ENCODE results near the gene DEPDC5. TPM values are rescaled to one million over a fixed set of nuclear protein-coding genes. Genes with fewer than 3 reads are reported as not detected.

Gene DEPDC5
- total and polyA plus RNA-seq, 5 donors from 2014 or later, result 4.1 to 57.6 (median 9.7) TPM

GRCh38 chr22:31843526-31843925 lies 89.7 kb downstream of the DEPDC5 start:
- DNase-seq (no peak), ATAC-seq (ENCODE audit: low read depth in 2 of 2) (no peak)
- no peak overlapping the region for H3K27ac Mint-ChIP-seq
- H3K36me3 ChIP-seq (ENCODE audit: control insufficient read depth, insufficient read depth, low read length), result peaks cover 90% of the 10 kb centered on the region
- H3K4me3 Mint-ChIP-seq, result no peak overlapping the region
- H3K4me1 ChIP-seq (ENCODE audit: control insufficient read depth, insufficient read depth, low read length, poor library complexity, severe bottlenecking), result no peaks in the 10 kb centered on the region
- H3K9me3 ChIP-seq (ENCODE audit: control insufficient read depth in 2 of 2, low read length in 2 of 2), result no peaks in the 10 kb centered on the region
- H3K27ac ChIP-seq (ENCODE audit: insufficient read depth, low read length, poor library complexity, severe bottlenecking), result no peak overlapping the region
- peaks cover 0 to 6% (median 0%) of the 10 kb centered on the region in 4 donors for H3K4me1 Mint-ChIP-seq
- H3K36me3 Mint-ChIP-seq, result peaks cover 66% of the 10 kb centered on the region
- H3K9me3 Mint-ChIP-seq, result no peaks in the 10 kb centered on the region
- no peak overlapping the region for H3K4me3 ChIP-seq (ENCODE audit: low read depth, low read length)
- H3K27me3 ChIP-seq (ENCODE audit: control insufficient read depth, insufficient read depth, low read length), result no peaks in the 10 kb centered on the region
- H3K27me3 Mint-ChIP-seq, result no peaks in the 10 kb centered on the region

DNA sequence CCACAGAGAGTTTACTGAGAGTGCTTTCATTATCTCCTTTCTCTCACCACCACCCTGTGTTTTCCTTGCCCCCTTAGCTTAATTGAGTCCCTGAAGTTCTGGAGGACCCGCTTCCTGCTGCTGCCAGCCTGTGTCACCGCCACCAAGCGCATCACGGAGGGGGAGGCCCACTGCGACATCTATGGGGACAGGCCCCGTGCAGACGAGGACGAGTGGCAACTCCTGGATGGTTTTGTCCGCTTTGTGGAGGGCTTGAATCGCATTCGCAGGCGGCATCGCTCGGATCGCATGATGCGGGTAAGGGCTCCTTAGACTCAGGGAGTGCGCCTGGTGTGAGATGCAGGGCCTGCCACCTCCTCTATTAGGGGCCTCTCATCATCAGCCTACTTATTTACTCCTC lies 91.1 kb downstream of the DEPDC5 start:
- H3K9me3 ChIP-seq (ENCODE audit: control insufficient read depth in 2 of 2, low read length in 2 of 2), result no peaks in the 10 kb centered on the region
- Mint-ChIP-seq H3K4me1 (peaks cover 0 to 4% (median 0%) of the 10 kb centered on the region in 4 donors), H3K4me3 (no peak overlapping the region), H3K9me3 (no peaks in the 10 kb centered on the region), H3K36me3 (peaks cover 63% of the 10 kb centered on the region), H3K27ac (no peak overlapping the region), H3K27me3 (no peaks in the 10 kb centered on the region)
- ATAC-seq (ENCODE audit: low read depth in 2 of 2) (no peak), DNase-seq (no peak)
- H3K27me3 ChIP-seq (ENCODE audit: control insufficient read depth, insufficient read depth, low read length), result no peaks in the 10 kb centered on the region
- H3K27ac ChIP-seq (ENCODE audit: insufficient read depth, low read length, poor library complexity, severe bottlenecking), result no peak overlapping the region
- H3K4me3 ChIP-seq (ENCODE audit: low read depth, low read length), result no peak overlapping the region
- peaks cover 86% of the 10 kb centered on the region for H3K36me3 ChIP-seq (ENCODE audit: control insufficient read depth, insufficient read depth, low read length)
- H3K4me1 ChIP-seq (ENCODE audit: control insufficient read depth, insufficient read depth, low read length, poor library complexity, severe bottlenecking), result no peaks in the 10 kb centered on the region

GRCh38 chr22:31846161-31847115 lies 92.6 kb downstream of the DEPDC5 start:
- DNase-seq (peak in 1 of 3 donors; percentile 37), ATAC-seq (ENCODE audit: low read depth in 2 of 2) (no peak)
- H3K9me3 ChIP-seq (ENCODE audit: control insufficient read depth in 2 of 2, low read length in 2 of 2), result no peaks in the 10 kb centered on the region
- Mint-ChIP-seq H3K4me1 (peaks cover 0 to 4% (median 0%) of the 10 kb centered on the region in 4 donors), H3K27me3 (no peaks in the 10 kb centered on the region), H3K4me3 (no peak overlapping the region), H3K36me3 (peaks cover 52% of the 10 kb centered on the region), H3K9me3 (no peaks in the 10 kb centered on the region), H3K27ac (peak overlapping the region in 1 of 3 donors; percentile 20)
- H3K4me1 ChIP-seq (ENCODE audit: control insufficient read depth, insufficient read depth, low read length, poor library complexity, severe bottlenecking), result no peaks in the 10 kb centered on the region
- no peaks in the 10 kb centered on the region for H3K27me3 ChIP-seq (ENCODE audit: control insufficient read depth, insufficient read depth, low read length)
- no peak overlapping the region for H3K4me3 ChIP-seq (ENCODE audit: low read depth, low read length)
- peaks cover 80% of the 10 kb centered on the region for H3K36me3 ChIP-seq (ENCODE audit: control insufficient read depth, insufficient read depth, low read length)
- no peak overlapping the region for H3K27ac ChIP-seq (ENCODE audit: insufficient read depth, low read length, poor library complexity, severe bottlenecking)

- H3K27ac Mint-ChIP-seq, result no peak overlapping the region
- no peak overlapping the region for H3K4me3 ChIP-seq (ENCODE audit: low read depth, low read length)
- H3K27ac ChIP-seq (ENCODE audit: insufficient read depth, low read length, poor library complexity, severe bottlenecking), result no peak overlapping the region
These were observed 94.6 kb downstream of the DEPDC5 start for GRCh38 chr22:31848411-31848810.

GRCh38 chr22:31850135-31850534 lies 96.3 kb downstream of the DEPDC5 start:
- Mint-ChIP-seq H3K27ac (no peak overlapping the region), H3K9me3 (no peaks in the 10 kb centered on the region), H3K4me3 (no peak overlapping the region), H3K36me3 (peaks cover 40% of the 10 kb centered on the region), H3K27me3 (no peaks in the 10 kb centered on the region), H3K4me1 (peaks cover 0 to 4% (median 2%) of the 10 kb centered on the region in 4 donors)
- Histone ChIP-seq H3K9me3 (ENCODE audit: control insufficient read depth in 2 of 2, low read length in 2 of 2) (no peaks in the 10 kb centered on the region), H3K4me3 (ENCODE audit: low read depth, low read length) (no peak overlapping the region), H3K27ac (ENCODE audit: insufficient read depth, low read length, poor library complexity, severe bottlenecking) (no peak overlapping the region), H3K4me1 (ENCODE audit: control insufficient read depth, insufficient read depth, low read length, poor library complexity, severe bottlenecking) (no peaks in the 10 kb centered on the region), H3K27me3 (ENCODE audit: control insufficient read depth, insufficient read depth, low read length) (no peaks in the 10 kb centered on the region), H3K36me3 (ENCODE audit: control insufficient read depth, insufficient read depth, low read length) (peaks cover 63% of the 10 kb centered on the region)
- no peak for DNase-seq
- no peak for ATAC-seq (ENCODE audit: low read depth in 2 of 2)

More at GRCh38 chr22:31848411-31848810, 94.6 kb downstream of the DEPDC5 start:
- ATAC-seq (ENCODE audit: low read depth in 2 of 2) (no peak), DNase-seq (no peak)
- H3K4me1 Mint-ChIP-seq, result peaks cover 0 to 4% (median 0%) of the 10 kb centered on the region in 4 donors
- H3K9me3 Mint-ChIP-seq, result no peaks in the 10 kb centered on the region
- H3K36me3 Mint-ChIP-seq, result peaks cover 45% of the 10 kb centered on the region
- Histone ChIP-seq H3K27me3 (ENCODE audit: control insufficient read depth, insufficient read depth, low read length) (no peaks in the 10 kb centered on the region), H3K9me3 (ENCODE audit: control insufficient read depth in 2 of 2, low read length in 2 of 2) (no peaks in the 10 kb centered on the region), H3K4me1 (ENCODE audit: control insufficient read depth, insufficient read depth, low read length, poor library complexity, severe bottlenecking) (no peaks in the 10 kb centered on the region), H3K36me3 (ENCODE audit: control insufficient read depth, insufficient read depth, low read length) (peaks cover 75% of the 10 kb centered on the region)
- no peaks in the 10 kb centered on the region for H3K27me3 Mint-ChIP-seq
- H3K4me3 Mint-ChIP-seq, result no peak overlapping the region

- H3K9me3 Mint-ChIP-seq, result no peaks in the 10 kb centered on the region
- peaks cover 23% of the 10 kb centered on the region for H3K36me3 Mint-ChIP-seq
- no peak overlapping the region for H3K4me3 Mint-ChIP-seq
- Histone ChIP-seq H3K27me3 (ENCODE audit: control insufficient read depth, insufficient read depth, low read length) (no peaks in the 10 kb centered on the region), H3K4me3 (ENCODE audit: low read depth, low read length) (no peak overlapping the region), H3K9me3 (ENCODE audit: control insufficient read depth in 2 of 2, low read length in 2 of 2) (no peaks in the 10 kb centered on the region), H3K4me1 (ENCODE audit: control insufficient read depth, insufficient read depth, low read length, poor library complexity, severe bottlenecking) (no peaks in the 10 kb centered on the region), H3K36me3 (ENCODE audit: control insufficient read depth, insufficient read depth, low read length) (peaks cover 47% of the 10 kb centered on the region), H3K27ac (ENCODE audit: insufficient read depth, low read length, poor library complexity, severe bottlenecking) (no peak overlapping the region)
- H3K27me3 Mint-ChIP-seq, result no peaks in the 10 kb centered on the region
- peak overlapping the region in 1 of 3 donors; percentile 78 for H3K27ac Mint-ChIP-seq
- peaks cover 0 to 4% (median 0%) of the 10 kb centered on the region in 4 donors for H3K4me1 Mint-ChIP-seq
- no peak for DNase-seq
- no peak for ATAC-seq (ENCODE audit: low read depth in 2 of 2)
These were observed 99.0 kb downstream of the DEPDC5 start for GRCh38 chr22:31852691-31853421.

GRCh38 chr22:31853736-31854495 lies 100.1 kb downstream of the DEPDC5 start:
- DNase-seq (no peak), ATAC-seq (ENCODE audit: low read depth in 2 of 2) (no peak)
- no peaks in the 10 kb centered on the region for H3K27me3 ChIP-seq (ENCODE audit: control insufficient read depth, insufficient read depth, low read length)
- H3K36me3 ChIP-seq (ENCODE audit: control insufficient read depth, insufficient read depth, low read length), result peaks cover 42% of the 10 kb centered on the region
- peaks cover 19% of the 10 kb centered on the region for H3K36me3 Mint-ChIP-seq
- peaks cover 0 to 4% (median 0%) of the 10 kb centered on the region in 4 donors for H3K4me1 Mint-ChIP-seq
- H3K4me1 ChIP-seq (ENCODE audit: control insufficient read depth, insufficient read depth, low read length, poor library complexity, severe bottlenecking), result no peaks in the 10 kb centered on the region
- H3K9me3 Mint-ChIP-seq, result no peaks in the 10 kb centered on the region
- H3K27me3 Mint-ChIP-seq, result no peaks in the 10 kb centered on the region
- no peak overlapping the region for H3K4me3 Mint-ChIP-seq
- no peak overlapping the region for H3K27ac ChIP-seq (ENCODE audit: insufficient read depth, low read length, poor library complexity, severe bottlenecking)
- no peaks in the 10 kb centered on the region for H3K9me3 ChIP-seq (ENCODE audit: control insufficient read depth in 2 of 2, low read length in 2 of 2)
- H3K27ac Mint-ChIP-seq, result no peak overlapping the region
- no peak overlapping the region for H3K4me3 ChIP-seq (ENCODE audit: low read depth, low read length)
